Activated CD4-positive, CD25-positive, alpha-beta regulatory T cell (primary cell): ENCODE data around the gene GLS2.
"Not testable (repeated sequence)": the region's sequence is repeated elsewhere in the genome, so short reads cannot be mapped to it uniquely, and the experiment has no call there.

Experiments used
- DNase-seq, 4 experiments: peaks; one replicate each; lab custom pipeline; 2025; lab: John Stamatoyannopoulos, UW

GLS2 gene

GRCh38 chr12:56488041-56488955, at the start of gene GLS2:
GLS2 (minus strand) TSS chr12:56488161; CDS start chr12:56488118, 43 bp downstream.
- DNase-seq, result peak; percentile 13 to 44 (median 36)

GRCh38 chr12:56537546-56537945, 49.6 kb upstream of the GLS2 start:
- no peak for DNase-seq

GRCh38 chr12:56530390-56531055, 42.6 kb upstream of the GLS2 start:
- DNase-seq, result no peak

- DNase-seq, result no peak
Observed at GRCh38 chr12:56529656-56530055, 41.7 kb upstream of the GLS2 start.

GRCh38 chr12:56528846-56529245, 40.9 kb upstream of the GLS2 start:
- no peak for DNase-seq

- DNase-seq, result no peak
Observed at GRCh38 chr12:56522411-56523193, 34.6 kb upstream of the GLS2 start.

- DNase-seq, result no peak
Observed at GRCh38 chr12:56521590-56522371, 33.8 kb upstream of the GLS2 start, which contains the start of gene RBMS2. RBMS2 (plus strand) TSS chr12:56521820; CDS start chr12:56522024, 204 bp downstream.

GRCh38 chr12:56521209-56521589, 33.2 kb upstream of the GLS2 start:
- DNase-seq, result no peak

- DNase-seq, result no peak
Observed at GRCh38 chr12:56520506-56520905, 32.5 kb upstream of the GLS2 start.

GRCh38 chr12:56520048-56520447, 32.1 kb upstream of the GLS2 start:
- DNase-seq, result no peak

GRCh38 chr12:56518570-56518969, 30.6 kb upstream of the GLS2 start:
- no peak for DNase-seq

- DNase-seq, result no peak
Observed at GRCh38 chr12:56517854-56518253, 29.9 kb upstream of the GLS2 start.

- not testable (repeated sequence) for DNase-seq
Observed at GRCh38 chr12:56514014-56514318, 26.0 kb upstream of the GLS2 start.

- no peak for DNase-seq
Observed at GRCh38 chr12:56510786-56511185, 22.8 kb upstream of the GLS2 start.

GRCh38 chr12:56499879-56500278, 11.9 kb upstream of the GLS2 start:
- not testable (repeated sequence) for DNase-seq

- not testable (repeated sequence) for DNase-seq
Observed at GRCh38 chr12:56499452-56499851, 11.5 kb upstream of the GLS2 start.

- DNase-seq, result not testable (repeated sequence)
Observed at GRCh38 chr12:56498126-56498902, 10.4 kb upstream of the GLS2 start.

- DNase-seq, result peak in 3 of 4 experiments; percentile 28 to 54 (median 35)
Observed at GRCh38 chr12:56496704-56497103, 8.7 kb upstream of the GLS2 start.

GRCh38 chr12:56494481-56494880, 6.5 kb upstream of the GLS2 start:
- not testable (repeated sequence) for DNase-seq

- DNase-seq, result not testable (repeated sequence)
Observed at GRCh38 chr12:56494106-56494415, 6.1 kb upstream of the GLS2 start.
